Neuron (in vitro differentiated cells): ENCODE measurements around the gene PTPRN2.

Experiments used
- H2AFZ ChIP-seq: one replicate; pipeline ENCODE4 v1.6.1; 2013; ENCODE audit warnings: low read depth, mild to moderate bottlenecking, inconsistent platforms, low read length, moderate library complexity
- H3K27me3 ChIP-seq: one replicate; pipeline ENCODE4 v1.6.1; 2013; ENCODE audit warnings: low read length; ENCODE audit not compliant: insufficient read depth
- H3K36me3 ChIP-seq: one replicate; pipeline ENCODE4 v1.6.1; 2013; ENCODE audit warnings: low read length; ENCODE audit not compliant: insufficient read depth
- H3K4me1 ChIP-seq: one replicate; pipeline ENCODE4 v1.6.1; 2013; ENCODE audit warnings: low read length; ENCODE audit not compliant: insufficient read depth
- H3K4me3 ChIP-seq: 2 replicates; pipeline ENCODE4 v1.5.1; 2013; ENCODE audit warnings: mild to moderate bottlenecking, low read length, moderate library complexity
- H3K9me3 ChIP-seq: one replicate; pipeline ENCODE4 v1.6.1; 2013; ENCODE audit warnings: low read length

Gene PTPRN2

DNA sequence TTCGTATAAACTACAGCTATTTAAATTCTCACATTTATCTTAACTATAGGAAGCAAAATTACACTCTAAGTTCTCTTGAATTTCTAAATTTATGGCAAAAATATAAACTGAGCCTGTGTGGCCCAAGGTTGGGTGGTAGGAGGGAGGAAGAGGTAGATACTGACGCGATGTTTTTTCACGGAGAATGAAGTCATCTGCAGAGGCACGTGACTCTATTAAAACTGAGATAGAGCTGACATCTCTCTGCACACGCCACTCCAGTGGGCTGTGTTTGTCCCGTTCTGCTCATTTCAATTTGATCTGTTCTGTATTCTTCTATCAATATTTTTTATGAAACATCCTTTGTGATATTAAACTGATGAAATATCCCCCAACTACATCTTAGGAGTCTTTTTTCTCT lies 964.1 kb downstream of the PTPRN2 start:
- H3K4me3 ChIP-seq: no peak overlapping the region
- no peaks in the 10 kb centered on the region for H3K4me1 ChIP-seq
- H3K27me3 ChIP-seq: no peaks in the 10 kb centered on the region
- peaks cover 93% of the 10 kb centered on the region for H3K36me3 ChIP-seq
- H2AFZ ChIP-seq: no peak overlapping the region
- no peaks in the 10 kb centered on the region for H3K9me3 ChIP-seq

GRCh38 chr7:157622408-157623205 lies 965.0 kb downstream of the PTPRN2 start:
- H3K4me3 ChIP-seq: no peak overlapping the region
- H3K9me3 ChIP-seq: no peaks in the 10 kb centered on the region

GRCh38 chr7:157622000-157622399 lies 965.6 kb downstream of the PTPRN2 start:
- no peaks in the 10 kb centered on the region for H3K4me1 ChIP-seq
- peaks cover 92% of the 10 kb centered on the region for H3K36me3 ChIP-seq
- no peaks in the 10 kb centered on the region for H3K9me3 ChIP-seq
- no peak overlapping the region for H3K4me3 ChIP-seq
- no peak overlapping the region for H2AFZ ChIP-seq
- no peaks in the 10 kb centered on the region for H3K27me3 ChIP-seq

More at GRCh38 chr7:157622408-157623205, 965.0 kb downstream of the PTPRN2 start:
- Histone ChIP-seq H3K36me3 (peaks cover 93% of the 10 kb centered on the region), H3K4me1 (no peaks in the 10 kb centered on the region), H3K27me3 (no peaks in the 10 kb centered on the region), H2AFZ (no peak overlapping the region)

- Histone ChIP-seq H3K9me3 (no peaks in the 10 kb centered on the region), H3K4me1 (no peaks in the 10 kb centered on the region), H3K27me3 (no peaks in the 10 kb centered on the region), H3K36me3 (peaks cover 91% of the 10 kb centered on the region), H3K4me3 (no peak overlapping the region), H2AFZ (no peak overlapping the region)
Measured at GRCh38 chr7:157621131-157621681, 966.4 kb downstream of the PTPRN2 start.

DNA sequence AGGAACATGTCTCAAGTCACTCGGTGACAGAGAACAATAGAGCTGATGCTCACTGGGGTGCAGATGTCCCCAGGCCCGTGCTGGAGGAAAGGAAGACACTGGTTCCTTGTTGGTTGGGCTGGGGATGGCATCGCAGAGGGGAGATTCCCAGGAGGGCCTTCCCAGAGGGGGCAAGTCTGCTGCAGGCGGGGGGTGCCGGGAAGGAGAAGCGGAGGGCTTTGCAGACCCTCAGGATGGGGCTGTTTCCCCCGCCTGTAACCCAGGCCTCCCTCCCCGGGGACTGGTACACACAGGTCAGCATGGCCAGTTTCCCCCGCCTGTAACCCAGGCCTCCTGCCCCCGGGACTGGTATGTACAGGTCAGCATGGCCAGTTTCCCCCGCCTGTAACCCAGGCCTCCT lies 967.0 kb downstream of the PTPRN2 start:
- Histone ChIP-seq H3K4me3 (no peak overlapping the region), H3K27me3 (no peaks in the 10 kb centered on the region), H3K9me3 (no peaks in the 10 kb centered on the region), H3K36me3 (peaks cover 93% of the 10 kb centered on the region), H3K4me1 (no peaks in the 10 kb centered on the region), H2AFZ (no peak overlapping the region)

DNA sequence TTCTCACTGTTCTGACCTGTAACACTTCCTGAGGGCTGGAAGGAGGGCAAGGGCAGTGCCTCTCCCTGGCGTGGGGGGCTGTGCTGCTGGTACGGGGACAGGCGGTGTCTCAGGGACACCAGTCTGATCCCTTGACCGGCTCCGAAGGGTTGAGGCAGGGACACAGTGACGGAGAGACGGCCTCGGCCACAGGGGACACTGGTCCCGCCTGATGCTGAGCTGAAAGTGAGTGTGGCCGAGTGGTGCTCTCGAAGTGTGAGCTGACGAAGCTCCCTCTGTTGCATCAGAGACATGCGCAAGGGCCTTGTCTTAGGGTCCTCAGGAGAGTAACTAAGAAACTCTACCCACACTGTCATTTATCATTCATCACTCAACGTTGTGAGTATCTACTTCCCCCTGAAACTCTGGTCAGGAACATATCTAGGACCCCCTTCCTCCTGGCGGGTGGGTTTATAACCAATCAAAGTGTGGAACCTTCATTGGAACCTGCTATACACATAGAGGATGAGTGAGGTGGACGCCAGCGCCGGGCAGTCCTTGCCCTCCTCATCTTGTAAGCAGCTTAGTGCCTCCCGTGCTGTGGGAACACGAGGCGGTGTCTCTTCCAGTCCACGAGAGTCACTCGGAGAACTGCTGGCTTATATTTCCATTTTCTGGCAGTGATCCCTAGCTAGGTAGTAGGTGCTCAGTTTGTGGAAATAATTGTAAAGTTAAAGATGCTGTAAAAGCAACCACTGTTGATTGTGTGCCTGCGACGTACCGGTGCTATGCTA lies 967.7 kb downstream of the PTPRN2 start:
- H2AFZ ChIP-seq: no peak overlapping the region
- no peak overlapping the region for H3K4me3 ChIP-seq
- H3K4me1 ChIP-seq: no peaks in the 10 kb centered on the region
- peaks cover 94% of the 10 kb centered on the region for H3K36me3 ChIP-seq
- no peaks in the 10 kb centered on the region for H3K9me3 ChIP-seq
- no peaks in the 10 kb centered on the region for H3K27me3 ChIP-seq

- H3K36me3 ChIP-seq: peaks cover 95% of the 10 kb centered on the region
- H2AFZ ChIP-seq: no peak overlapping the region
- H3K9me3 ChIP-seq: no peaks in the 10 kb centered on the region
- H3K27me3 ChIP-seq: no peaks in the 10 kb centered on the region
- H3K4me1 ChIP-seq: no peaks in the 10 kb centered on the region
- no peak overlapping the region for H3K4me3 ChIP-seq
Measured at GRCh38 chr7:157618823-157619606, 968.6 kb downstream of the PTPRN2 start.

DNA sequence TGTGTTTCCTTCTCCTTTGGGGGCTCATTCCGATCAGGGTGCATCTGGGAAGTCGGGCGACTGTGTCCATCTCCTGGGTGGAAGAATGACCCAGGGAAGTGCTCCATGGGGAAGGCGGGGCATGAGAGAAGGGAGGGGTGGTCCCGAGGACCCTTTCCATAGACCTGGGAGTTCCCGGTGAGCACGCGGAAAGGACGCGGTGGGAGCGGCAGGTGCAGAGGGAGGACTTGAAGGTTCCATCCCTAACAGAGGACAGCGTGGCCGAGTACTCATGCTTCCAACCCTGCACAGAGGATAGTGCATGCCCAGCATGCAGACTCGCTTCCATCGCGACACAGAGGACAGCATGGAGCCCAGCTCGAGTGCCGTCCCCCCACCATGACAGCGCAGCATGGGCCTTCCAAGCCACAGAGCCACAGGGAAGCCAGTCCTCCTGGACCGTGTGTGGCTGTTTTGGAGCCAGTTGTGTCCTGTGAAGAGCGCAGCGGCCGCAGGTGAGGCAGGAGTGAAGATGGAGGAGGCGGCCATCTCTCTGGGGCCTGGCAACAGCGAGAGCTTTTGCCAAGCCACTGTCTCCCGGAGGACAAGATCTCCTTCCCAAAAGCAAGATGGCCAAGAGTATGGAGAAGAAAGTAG lies 969.4 kb downstream of the PTPRN2 start:
- Histone ChIP-seq H3K4me3 (no peak overlapping the region), H3K36me3 (peaks cover 95% of the 10 kb centered on the region), H2AFZ (no peak overlapping the region), H3K4me1 (no peaks in the 10 kb centered on the region), H3K9me3 (no peaks in the 10 kb centered on the region), H3K27me3 (no peaks in the 10 kb centered on the region)

DNA sequence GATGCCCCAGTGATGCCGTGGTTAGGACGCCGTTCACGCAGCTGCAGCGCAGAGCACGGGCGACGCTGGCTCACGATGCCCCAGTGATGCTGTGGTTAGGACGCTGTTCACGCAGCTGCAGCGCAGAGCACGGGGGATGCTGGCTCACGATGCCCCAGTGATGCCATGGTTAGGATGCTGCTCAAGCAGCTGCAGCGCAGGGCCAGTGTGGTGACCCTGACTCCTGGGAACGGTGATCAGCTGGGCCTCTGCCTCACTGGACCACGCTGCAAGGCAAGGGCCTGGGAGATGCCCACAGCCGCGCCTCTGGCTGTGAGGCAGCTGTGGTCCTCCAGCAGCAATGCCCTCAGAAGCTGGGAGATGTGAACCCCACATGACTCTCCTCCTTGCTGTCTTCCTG lies 970.2 kb downstream of the PTPRN2 start:
- H3K9me3 ChIP-seq: no peaks in the 10 kb centered on the region

GRCh38 chr7:157616931-157617330 lies 970.7 kb downstream of the PTPRN2 start:
- H3K27me3 ChIP-seq: no peaks in the 10 kb centered on the region
- peaks cover 95% of the 10 kb centered on the region for H3K36me3 ChIP-seq
- H2AFZ ChIP-seq: no peak overlapping the region
- H3K9me3 ChIP-seq: no peaks in the 10 kb centered on the region
- H3K4me1 ChIP-seq: no peaks in the 10 kb centered on the region
- H3K4me3 ChIP-seq: no peak overlapping the region

More for the DNA sequence above, 970.2 kb downstream of the PTPRN2 start:
- Histone ChIP-seq H3K4me1 (no peaks in the 10 kb centered on the region), H3K36me3 (peaks cover 95% of the 10 kb centered on the region), H3K4me3 (no peak overlapping the region), H2AFZ (no peak overlapping the region), H3K27me3 (no peaks in the 10 kb centered on the region)

DNA sequence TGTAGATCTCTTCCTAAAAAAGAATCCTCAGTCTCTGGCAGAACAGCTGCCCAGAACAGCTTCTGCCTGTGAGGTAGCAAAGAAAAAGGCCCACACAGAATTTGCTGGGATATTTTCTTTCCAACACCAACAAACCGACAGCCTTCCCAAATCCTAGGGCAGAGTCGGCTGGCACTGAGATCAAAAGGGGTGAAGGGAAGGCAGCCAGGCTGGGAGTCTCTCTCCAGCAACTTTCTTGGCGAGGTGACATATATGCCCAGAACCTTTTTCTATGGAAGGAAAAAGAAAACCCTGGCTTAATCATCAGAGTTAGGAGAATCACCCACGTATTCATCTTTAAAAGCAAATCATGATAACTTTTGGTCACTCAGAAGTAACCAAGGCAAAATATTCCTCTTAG lies 971.2 kb downstream of the PTPRN2 start:
- no peak overlapping the region for H3K4me3 ChIP-seq
- H2AFZ ChIP-seq: no peak overlapping the region
- no peaks in the 10 kb centered on the region for H3K27me3 ChIP-seq
- peaks cover 93% of the 10 kb centered on the region for H3K36me3 ChIP-seq
- no peaks in the 10 kb centered on the region for H3K9me3 ChIP-seq
- H3K4me1 ChIP-seq: no peaks in the 10 kb centered on the region

- H2AFZ ChIP-seq: no peak overlapping the region
- no peak overlapping the region for H3K4me3 ChIP-seq
- H3K9me3 ChIP-seq: no peaks in the 10 kb centered on the region
- H3K36me3 ChIP-seq: peaks cover 93% of the 10 kb centered on the region
- H3K4me1 ChIP-seq: no peaks in the 10 kb centered on the region
- H3K27me3 ChIP-seq: no peaks in the 10 kb centered on the region
Measured at GRCh38 chr7:157615852-157616251, 971.8 kb downstream of the PTPRN2 start.
